HG02571 (cell line): Measurements from ENCODE around the gene RETREG3.
"Not testable (repeated sequence)": the region's sequence is repeated elsewhere in the genome, so short reads cannot be mapped to it uniquely, and the experiment has no call there.

Source experiments
- ATAC-seq: cut with Tn5 transposase; IDR thresholded peaks from one replicate; pipeline ENCODE4 v1.9.1; 2021; ENCODE audit warnings: mild to moderate bottlenecking, moderate library complexity; ENCODE audit not compliant: unreplicated experiment

The RETREG3 gene, protein sequence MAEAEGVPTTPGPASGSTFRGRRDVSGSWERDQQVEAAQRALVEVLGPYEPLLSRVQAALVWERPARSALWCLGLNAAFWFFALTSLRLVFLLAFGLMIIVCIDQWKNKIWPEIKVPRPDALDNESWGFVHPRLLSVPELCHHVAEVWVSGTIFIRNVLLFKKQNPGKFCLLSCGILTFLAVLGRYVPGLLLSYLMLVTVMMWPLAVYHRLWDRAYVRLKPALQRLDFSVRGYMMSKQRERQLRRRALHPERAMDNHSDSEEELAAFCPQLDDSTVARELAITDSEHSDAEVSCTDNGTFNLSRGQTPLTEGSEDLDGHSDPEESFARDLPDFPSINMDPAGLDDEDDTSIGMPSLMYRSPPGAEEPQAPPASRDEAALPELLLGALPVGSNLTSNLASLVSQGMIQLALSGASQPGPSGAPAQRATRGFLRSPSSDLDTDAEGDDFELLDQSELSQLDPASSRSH

DNA sequence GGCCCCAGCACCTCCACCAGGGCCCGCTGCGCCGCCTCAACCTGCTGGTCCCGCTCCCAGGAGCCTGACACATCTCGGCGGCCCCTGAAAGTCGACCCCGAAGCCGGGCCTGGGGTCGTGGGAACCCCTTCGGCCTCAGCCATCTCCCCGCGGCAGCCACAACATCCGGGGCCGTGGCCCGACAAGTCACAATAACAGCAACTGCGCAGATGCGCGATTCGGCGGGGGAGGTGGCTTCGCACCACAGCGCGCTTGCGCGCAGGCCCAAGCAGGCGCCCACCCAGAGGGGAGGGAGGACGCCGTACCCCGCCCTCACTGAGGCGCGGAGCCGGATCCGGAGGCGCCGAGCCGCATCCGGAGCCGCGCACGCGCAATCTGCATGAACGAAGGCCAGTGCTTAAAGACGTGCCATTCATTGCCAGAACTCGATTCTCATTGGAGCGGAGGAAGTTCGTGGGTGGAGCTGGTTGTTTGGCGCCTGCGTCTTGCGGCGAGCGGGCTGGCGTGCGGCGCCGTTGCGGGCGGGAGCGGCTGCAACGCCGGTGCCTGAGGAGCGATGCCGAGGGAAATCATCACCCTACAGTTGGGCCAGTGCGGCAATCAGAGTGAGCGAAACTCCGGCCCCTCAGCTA is at the start of gene RETREG3, which contains the start of gene TUBG1:
Gene RETREG3, minus strand, starts transcription at position 193 of the 632 bp plus-strand sequence. Its CDS starts 50 bp downstream, at position 143.
Gene TUBG1, plus strand, starts transcription at position 502 of the 632 bp plus-strand sequence. Its CDS starts 55 bp downstream, at position 557.
- ATAC-seq = peak; percentile 83

DNA sequence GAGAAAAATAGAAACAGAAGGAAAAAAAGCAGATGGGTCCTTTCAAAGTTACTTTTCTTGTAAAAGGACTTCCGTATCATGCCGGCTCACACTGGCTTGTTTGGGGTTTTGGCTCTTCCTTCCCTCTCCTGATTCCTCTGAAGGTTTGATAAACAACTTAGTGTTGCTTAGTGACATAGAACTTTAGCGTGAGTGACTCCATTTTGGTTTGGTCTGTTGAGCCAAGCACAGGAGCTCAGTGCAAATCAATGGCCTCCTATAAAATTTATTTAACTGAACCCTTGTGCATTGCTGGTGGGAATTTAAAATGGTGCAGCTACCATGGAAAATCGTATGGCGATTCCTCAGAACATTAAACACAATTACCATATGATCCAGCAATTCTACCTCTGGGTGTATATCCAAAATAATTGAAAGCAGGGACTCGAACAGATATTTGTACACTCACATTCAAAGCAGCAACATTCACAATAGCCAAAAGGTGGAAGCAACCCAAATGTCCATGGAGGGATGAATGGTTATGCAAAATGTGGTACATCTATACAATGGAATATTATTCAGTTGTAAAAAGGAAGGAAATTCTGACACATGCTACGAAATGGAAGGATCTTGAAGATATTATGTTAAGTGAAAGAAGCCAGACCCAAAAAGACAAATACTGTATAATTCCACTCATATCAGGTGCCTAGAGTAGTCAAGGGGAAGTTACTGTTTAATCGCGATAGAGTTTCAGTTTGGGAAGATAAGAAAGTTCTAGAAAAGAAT is 48.8 kb upstream of the RETREG3 start:
- no peak for ATAC-seq

DNA sequence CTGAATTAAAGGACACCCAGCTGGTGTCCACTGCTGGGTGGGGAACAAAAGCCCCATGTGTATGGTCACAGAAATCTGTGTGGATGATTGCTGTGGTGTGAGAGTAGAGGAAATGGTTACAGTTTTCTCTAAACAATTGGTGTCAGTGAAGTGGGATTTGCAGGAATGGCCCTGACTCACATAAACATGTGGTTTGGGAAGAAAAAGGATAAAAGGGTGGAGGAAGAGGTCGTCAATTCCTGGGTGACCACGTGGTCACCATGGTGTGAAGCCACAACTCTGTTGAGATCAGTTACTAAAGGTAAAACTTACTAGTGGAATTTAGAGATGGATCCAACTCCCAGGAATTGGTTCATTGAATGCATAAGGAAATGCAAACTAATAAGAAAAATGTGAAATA is 46.4 kb upstream of the RETREG3 start:
- ATAC-seq = no peak

- ATAC-seq = no peak
Observed at GRCh38 chr17:42653179-42654124, 44.3 kb upstream of the RETREG3 start.

DNA sequence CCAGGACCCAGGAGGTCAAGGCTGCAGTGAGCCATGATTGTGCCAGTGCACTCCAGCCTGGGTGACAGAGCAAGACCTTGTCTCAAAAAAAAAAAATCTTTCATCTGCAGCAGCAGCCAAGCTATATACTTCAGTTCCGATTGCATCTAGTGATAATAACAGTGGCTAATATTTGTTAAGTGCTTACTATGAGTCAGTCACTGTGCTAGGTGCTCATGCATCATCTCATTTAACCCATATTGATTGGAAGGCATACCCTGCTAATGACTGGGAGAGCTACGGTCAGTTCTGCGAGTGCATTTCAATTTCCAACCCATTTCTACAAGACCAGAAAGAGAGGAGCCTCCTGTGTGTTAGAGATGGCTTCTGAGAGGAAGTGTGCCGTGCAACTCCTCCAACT is 42.2 kb upstream of the RETREG3 start:
- ATAC-seq = no peak

DNA sequence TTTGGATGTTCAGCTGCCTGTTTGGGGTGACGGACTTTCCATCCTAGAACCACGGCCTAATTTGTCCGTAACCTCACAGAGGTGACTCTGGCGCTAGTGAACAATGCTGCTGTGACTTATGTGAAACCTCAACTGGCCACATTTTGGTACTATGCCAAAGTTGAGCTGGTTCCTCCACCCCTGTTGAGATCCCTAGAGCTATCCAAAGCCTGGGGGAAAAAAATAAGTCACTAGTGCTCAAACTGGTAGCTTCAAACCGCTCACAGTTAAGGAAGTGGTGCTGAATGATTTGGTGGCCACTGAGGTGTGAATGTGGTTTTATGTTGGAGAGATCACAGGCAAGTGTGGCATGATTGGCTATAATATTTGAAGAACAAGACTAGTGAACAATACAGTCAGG is 38.6 kb upstream of the RETREG3 start:
- no peak for ATAC-seq

GRCh38 chr17:42642336-42642735 is 33.2 kb upstream of the RETREG3 start:
- no peak for ATAC-seq

- ATAC-seq = no peak
Observed at GRCh38 chr17:42640121-42640520, 30.9 kb upstream of the RETREG3 start.

DNA sequence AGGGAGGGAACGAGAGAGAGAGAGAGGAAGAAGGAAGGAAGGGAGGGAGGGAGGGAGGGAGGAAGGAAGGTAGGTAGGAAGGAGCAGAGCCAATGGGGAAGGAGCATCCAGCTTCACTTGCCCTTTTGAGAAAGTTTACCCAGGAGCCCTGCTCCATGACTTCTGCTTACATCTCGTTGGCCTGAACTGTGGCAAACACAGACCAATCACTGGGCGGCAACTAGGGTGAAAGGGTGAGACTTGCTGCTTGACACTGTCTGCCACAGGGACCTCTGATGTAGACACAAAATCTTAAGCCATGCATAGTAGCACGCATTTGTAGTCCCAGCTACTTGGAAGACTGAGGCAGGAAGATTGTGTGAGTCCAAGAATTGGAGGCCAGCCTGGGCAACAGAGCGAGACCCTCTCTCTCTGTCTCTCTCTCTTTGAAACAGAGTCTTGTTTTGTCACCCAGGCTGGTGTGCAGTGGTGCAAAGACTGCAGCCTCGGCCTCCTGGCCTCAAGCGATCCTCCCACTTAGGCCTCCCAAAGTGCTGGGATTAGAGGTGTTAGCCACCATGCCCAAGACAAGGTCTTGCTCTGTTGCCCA is 30.4 kb upstream of the RETREG3 start:
- ATAC-seq = no peak

DNA sequence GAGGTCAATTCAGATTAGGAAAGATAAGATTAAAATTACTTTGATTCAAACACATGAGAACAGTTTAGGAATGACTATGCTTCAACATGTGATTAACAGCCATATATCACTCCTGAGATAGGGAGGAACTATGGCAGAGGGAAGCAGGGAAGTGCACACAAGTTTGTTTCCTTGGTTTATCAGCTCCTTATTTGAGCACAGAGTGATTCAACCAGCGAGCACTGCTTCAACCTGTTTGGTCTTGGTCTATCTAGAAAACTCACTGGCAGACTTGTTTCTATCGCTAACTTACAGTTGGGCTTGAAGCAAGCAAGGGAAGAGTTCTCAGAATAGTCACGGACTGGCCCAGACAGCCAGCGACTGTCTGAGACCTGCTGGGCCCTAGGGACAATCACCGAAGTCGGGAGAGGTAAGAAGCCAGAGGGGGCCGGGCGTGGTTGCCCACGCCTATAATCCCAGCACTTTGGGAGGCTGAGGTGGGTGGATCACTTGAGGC is 23.8 kb upstream of the RETREG3 start:
- no peak for ATAC-seq

DNA sequence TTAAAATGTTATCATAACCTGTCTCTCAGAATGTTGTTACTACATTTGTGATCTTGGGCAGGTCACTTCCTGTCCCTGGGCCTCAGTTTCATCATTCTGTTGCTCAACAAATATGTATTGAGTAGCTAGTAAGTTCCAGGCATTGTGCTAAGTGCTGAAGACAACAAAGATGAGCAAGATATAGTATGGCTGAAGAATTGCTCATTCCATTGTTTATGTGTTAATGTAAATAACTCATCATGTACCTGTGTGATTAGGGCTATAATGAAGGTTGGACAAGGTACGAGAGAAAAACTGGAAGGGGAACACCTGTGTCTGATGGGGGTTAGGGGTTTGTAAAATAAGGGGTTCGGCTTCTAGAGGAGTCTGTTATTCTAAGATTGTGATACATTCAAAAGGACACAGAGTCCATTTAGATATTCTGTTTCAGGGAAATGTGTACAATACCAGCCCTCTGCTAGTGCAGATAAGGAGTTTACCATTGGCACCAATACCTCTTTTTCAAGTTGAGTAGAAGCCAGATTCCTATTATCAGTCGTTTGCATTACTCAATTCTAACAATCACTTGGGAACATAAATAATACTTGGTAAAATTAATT is 20.3 kb upstream of the RETREG3 start:
- ATAC-seq = no peak

- not testable (repeated sequence) for ATAC-seq
Observed at GRCh38 chr17:42627032-42627764, 18.0 kb upstream of the RETREG3 start.

DNA sequence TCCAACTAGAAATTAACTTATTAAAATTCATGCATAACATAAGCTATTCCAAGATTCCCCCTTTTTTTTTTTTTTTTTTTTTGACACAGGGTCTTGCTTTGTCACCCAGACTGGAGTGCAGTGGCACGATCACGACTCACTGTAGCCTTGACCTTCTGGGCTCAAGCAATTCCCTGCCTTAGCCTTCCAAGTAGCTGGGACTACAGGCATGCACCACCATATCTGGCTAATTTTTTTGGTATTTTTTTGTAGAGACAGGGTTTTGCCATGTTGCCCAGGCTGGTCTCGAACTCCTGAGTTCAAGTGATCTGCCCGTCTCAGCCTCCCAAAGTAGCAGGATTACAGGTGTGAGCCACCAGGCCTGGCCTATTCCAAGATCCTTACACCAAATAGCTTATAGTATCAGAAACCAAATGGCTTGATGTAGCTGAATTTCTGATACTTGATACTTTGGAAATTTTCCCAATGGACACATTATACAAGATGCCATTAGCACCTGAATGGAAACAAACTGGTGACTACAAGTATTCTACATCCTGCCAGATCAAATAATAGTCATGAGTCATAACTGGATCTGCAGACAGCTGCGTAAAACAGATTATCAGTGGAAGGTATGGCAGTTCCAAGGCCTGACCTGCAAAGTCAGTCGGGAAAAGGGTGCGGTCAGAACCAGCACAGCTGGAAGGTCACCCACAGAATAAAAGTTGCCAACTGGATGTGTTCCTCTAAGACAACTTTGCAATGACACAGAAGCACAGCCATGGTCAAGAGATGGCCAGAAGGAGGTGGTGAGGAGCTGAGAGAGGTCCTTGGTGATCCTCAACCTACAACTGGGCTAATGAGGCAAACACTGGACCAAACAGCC is 14.8 kb upstream of the RETREG3 start:
- ATAC-seq = no peak

DNA sequence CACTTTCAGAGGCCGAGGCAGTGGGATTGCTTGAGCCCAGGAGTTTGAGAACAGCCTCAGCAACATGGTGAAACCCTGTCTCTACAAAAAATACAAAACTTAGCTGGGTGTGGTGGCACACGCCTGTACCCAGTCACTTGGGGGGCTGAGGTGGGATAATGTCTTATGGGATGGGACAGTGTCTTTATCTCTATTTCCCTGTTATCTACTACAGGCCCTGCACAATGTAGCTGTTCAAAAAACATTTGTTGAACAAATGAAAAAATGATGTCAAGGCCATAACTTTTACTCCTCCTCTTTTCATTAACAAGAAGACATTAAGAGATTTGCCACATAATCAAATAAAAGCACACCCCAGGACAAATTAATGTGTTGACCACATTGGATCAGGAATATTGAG is 14.1 kb upstream of the RETREG3 start:
- ATAC-seq = no peak

- not testable (repeated sequence) for ATAC-seq
Observed at GRCh38 chr17:42621987-42622386, 12.8 kb upstream of the RETREG3 start.

DNA sequence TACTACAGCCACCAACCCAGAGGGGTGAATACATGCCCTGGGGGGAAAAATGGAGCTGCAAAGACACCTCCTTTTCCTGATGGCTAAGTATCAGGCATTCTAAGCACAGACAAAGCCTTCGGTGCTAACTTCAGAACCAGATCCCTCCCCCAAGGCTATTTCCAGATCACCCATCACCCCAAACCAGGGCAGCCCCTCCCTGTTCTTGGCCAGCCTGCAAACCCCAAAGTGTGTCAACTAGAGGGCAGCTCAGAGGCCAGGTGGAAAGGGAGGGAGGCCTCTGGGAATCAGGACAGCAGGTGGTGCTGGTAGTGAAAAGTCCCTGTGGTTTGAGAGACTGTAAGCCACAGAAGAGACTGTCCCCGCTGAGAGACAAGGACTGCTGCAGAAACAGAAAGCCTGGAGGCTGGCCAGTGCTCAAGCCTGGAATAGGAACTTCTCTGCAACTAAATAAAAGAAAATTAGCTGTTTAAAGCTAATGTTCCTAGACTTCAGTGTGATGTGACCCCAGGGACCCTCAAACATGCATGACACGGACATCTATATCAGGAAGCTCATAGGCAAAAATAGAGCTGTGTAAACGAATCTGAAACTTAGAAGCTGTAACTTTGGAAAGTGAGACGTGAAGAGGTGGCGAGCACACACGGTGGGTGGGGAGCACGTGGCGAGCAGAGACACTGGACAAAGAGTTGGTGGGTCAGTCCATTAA is 9.4 kb upstream of the RETREG3 start:
- ATAC-seq = peak; percentile 69

DNA sequence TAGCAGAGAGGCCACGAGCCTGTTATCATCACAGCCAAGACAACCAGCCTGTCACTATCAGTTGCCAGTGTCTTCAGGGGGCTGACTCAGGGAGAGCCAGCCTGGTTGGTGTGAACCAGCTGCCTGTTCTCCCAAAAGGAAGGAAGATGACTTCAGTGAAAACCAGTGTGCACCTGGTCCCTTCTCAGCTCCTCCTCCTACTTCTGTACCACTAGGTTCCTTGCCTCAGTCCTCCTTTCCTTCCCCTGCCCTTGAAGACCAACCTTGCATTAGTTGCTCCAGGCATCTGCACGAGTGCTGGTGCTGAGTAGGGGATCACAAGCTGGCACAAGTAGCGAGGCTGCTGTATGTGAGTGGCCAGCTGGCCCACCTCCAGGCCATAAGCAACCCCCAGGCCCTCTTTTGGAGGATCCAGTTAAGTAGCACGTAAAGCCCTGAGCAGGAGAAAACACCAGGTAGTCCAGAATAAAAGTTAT is 8.8 kb upstream of the RETREG3 start:
- ATAC-seq = peak; percentile 21
